Ishikawa (cell line): ENCODE results near the gene TMEM72.

Experiments used
- CEBPB ChIP-seq: IDR thresholded peaks from 2 replicates; pipeline ENCODE4 v1.6.1; 2012
- EGR1 ChIP-seq: IDR thresholded peaks from 2 replicates; pipeline ENCODE4 v1.6.1; 2012
- EP300 ChIP-seq: IDR thresholded peaks from 2 replicates; pipeline ENCODE4 v1.6.1; 2012; ENCODE audit warnings: borderline replicate concordance
- MAX ChIP-seq: IDR thresholded peaks from 2 replicates; pipeline ENCODE4 v1.6.1; 2012
- NFIC ChIP-seq: IDR thresholded peaks from 2 replicates; pipeline ENCODE4 v1.6.1; 2012
- RAD21 ChIP-seq: IDR thresholded peaks from 2 replicates; pipeline ENCODE4 v1.6.1; 2012; ENCODE audit warnings: low read depth
- REST ChIP-seq: IDR thresholded peaks from 2 replicates; pipeline ENCODE4 v1.6.1; 2012; ENCODE audit warnings: low read depth, mild to moderate bottlenecking
- TAF1 ChIP-seq: IDR thresholded peaks from 2 replicates; pipeline ENCODE4 v1.6.1; 2012; ENCODE audit warnings: low read depth, mild to moderate bottlenecking
- TCF12 ChIP-seq: IDR thresholded peaks from 2 replicates; pipeline ENCODE4 v1.6.1; 2012; ENCODE audit warnings: low read depth
- TEAD4 ChIP-seq: IDR thresholded peaks from 2 replicates; pipeline ENCODE4 v1.6.1; 2012

GRCh38 chr10:44922796-44923545 is 11.8 kb downstream of the TMEM72 start:
- TF ChIP-seq RAD21 = no peak
- TF ChIP-seq EGR1 = no peak
- TF ChIP-seq CEBPB = no peak
- TF ChIP-seq MAX = no peak
- TF ChIP-seq REST = no peak
- TF ChIP-seq EP300 = no peak
- no peak for TF ChIP-seq TCF12
- no peak for TF ChIP-seq NFIC
- no peak for TF ChIP-seq TAF1
- no peak for TF ChIP-seq TEAD4
